ENCODE measurements around the gene PLCB1.
"Not testable (repeated sequence)": the region's sequence is repeated elsewhere in the genome, so short reads cannot be mapped to it uniquely, and the experiment has no call there.

Gene PLCB1

GRCh38 chr20:8130840-8131526 lies 1.1 kb upstream of the PLCB1 start:
- DNase-seq: no peak

DNA sequence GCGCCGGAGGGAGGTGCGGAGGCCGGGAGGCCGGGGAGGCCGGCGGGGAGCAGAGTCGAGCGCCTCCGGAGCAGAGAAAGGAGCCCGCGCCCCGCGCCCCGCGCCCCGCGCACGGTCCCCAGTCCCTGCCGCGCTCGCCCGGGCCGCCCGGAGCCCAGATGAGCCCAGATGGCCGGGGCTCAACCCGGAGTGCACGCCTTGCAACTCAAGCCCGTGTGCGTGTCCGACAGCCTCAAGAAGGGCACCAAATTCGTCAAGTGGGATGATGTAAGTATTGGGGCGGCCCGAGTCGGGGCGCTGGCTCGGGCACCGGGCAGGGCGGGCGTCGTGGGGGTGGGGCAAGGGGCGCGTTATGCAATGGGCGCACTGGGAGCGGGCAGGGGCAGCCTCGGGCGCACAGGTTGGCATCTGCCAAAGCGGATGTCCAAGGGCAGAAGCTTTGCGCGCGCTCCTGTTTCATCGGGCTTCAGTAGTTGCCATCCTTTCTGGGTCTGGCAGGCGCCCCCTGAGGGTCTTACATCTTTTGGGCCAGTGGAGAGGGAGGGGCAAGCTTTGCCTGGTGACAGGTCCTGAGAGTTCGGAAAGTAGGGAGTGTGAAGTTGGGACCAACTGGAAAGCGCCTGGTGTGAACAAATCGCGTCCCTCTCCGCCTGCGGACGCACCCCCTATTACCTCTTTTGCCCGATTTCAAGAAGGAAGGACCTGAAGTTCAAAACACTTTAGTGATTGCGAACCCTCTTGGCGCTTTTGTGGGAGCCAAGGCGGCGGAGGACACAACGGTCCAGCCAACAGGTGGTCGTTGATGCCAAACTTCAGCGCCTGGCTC lies 631 bp downstream of the PLCB1 start:
- no peak for DNase-seq

- no peak for DNase-seq
Observed at GRCh38 chr20:8133310-8133768, 1.3 kb downstream of the PLCB1 start.

DNA sequence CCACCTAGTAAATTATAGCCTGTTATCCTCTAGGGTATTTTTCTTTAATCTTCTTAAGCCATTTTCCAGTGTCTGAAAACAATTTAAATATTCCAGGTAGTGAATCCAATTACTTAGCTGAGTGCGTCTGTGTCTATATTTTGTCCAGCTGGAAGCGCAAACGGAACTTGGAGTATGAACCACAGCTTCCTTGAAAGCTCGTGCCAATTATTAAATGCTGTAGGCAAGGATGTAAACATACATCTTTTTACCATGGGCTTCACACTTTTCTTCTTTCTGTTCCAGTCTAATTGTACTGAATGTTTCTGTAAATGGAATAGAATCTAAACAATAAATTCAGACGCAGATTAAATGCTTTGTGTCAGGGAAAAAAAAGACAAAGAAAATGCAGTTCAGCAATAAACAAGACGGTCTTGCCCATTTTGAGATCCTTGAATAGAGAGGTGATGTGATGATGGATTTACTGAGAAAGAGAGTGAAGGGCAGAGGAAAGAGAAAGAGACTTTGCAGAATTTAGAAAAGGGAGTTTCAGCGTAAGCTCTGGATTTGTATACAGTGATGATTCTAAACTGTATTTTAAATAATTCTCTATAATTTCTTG lies 1.9 kb downstream of the PLCB1 start:
- DNase-seq: no peak

GRCh38 chr20:8139899-8140298 lies 7.8 kb downstream of the PLCB1 start:
- no peak for DNase-seq

DNA sequence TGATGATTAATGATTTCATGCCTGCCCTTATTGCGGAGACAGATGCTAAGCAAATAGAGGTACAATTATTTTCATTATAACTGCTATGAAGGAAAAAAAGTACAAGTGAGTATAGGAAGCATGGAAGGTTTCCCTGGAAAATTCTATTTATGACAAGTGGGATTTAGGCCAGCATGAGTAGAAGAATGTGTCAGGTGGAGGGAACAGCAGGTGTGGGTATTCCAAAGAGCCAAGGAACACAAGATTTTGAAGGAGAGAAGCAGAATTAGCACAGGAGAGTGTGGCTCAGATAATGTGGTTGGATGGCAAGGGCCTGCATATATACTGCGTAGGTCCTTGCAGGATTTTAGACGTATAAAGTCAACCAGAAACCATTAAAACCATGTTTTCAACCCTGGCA lies 11.4 kb downstream of the PLCB1 start:
- DNase-seq: no peak

DNA sequence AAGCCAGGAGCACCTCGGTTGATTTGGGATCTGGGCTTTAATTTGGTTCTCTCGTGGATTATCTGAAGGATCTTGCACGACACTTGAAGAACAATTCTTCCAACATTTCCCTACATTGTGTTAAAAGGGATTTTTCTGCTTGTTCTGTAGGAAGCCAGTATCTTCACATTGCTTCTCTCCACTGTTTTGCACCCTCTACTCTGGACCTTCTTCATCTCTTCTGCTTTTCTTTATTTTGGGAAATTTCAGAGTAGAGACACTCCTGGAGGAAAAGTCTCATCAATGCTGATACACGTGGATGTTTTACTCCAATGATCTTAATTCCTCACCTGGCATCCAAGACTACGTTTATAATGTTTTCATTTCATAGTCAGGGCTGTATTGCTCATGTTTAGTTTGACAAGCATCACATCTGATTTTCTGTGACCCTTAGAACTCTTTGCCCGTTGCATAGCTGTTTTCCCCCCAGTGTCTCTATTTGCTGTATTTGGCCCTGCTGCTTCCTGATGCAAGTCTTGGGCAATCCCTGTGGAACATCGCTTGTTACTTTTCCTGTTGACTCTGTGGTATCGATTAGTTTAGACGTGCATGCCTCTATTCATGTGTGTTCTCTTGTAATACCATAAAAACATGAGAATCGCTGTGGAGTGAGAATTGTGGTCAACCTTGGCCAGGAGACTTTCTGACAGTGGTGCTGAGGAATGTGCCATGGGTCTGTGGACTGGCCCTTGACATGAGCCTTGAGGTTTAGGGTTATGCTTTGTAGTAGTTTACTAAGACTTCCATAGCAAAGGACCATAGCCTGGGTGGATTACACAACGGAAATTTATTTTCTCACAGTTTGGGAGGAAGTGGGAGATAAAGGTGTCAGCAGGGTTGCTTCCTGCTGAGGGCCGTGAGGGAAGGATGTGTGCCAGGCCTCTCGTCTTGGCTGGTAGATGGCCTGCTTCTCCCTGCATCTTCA lies 12.5 kb downstream of the PLCB1 start:
- DNase-seq: no peak

- DNase-seq: no peak
Observed at GRCh38 chr20:8145246-8146168, 13.4 kb downstream of the PLCB1 start.

GRCh38 chr20:8147476-8147875 lies 15.4 kb downstream of the PLCB1 start:
- DNase-seq: no peak

GRCh38 chr20:8148501-8148900 lies 16.4 kb downstream of the PLCB1 start:
- no peak for DNase-seq

DNA sequence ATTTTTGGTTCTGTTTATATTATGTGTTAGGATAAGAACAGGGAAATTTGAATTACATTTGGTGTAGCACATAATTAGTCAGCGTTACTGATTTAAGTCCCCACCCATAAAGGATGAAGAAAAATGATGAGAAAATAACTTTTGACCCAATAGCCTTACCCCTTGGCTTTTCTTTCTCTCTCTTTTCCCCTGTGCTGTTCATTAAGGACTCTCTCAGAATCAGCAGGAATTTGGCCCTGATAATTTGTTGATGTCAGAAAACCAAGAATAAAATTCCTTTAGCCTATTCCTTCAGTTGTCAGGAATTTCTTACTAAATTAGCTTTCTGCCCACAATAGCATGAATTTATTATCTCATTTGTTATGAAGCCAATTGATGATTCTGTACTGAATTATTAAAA lies 18.5 kb downstream of the PLCB1 start:
- no peak for DNase-seq

DNA sequence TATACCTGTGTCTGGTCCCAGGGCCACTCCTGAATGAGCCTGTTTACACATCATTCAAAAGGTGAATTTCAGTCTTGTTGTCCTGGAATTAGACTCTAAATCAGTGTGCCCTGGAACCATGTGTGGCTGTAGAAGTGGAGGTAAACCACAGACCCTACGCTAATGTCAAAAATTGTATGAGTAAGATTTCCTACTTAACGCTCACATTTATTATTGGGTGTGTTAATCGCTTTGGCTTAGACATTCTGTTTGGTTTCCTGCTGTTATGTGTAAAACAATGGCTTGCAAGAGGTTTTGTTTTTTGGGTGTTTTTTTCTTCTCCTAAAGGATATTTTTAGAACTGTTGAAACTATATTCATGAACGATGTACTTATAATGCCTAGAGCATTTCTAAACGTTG lies 19.3 kb downstream of the PLCB1 start:
- no peak for DNase-seq

DNA sequence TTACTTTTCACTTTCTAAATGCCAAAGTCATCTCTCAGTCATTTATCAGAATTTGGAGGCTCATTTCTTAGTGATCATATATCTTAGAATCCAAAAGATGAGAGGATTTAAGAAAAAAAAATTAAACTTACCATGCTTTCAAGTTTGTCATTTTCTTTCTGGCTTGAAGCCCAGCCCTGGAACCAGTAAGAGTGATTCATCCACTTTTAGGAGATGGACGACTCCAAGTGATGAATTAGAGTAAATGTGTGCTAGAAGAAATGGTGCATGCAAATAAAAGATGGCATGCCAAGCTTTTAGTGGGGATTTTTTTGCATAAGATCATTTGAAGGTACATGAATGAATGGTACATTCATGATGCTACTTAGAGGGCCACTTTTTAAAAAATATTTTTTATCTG lies 20.1 kb downstream of the PLCB1 start:
- no peak for DNase-seq

- no peak for DNase-seq
Observed at GRCh38 chr20:8152847-8153246, 20.8 kb downstream of the PLCB1 start.

GRCh38 chr20:8153281-8153908 lies 21.3 kb downstream of the PLCB1 start:
- DNase-seq: no peak

- no peak for DNase-seq
Observed at GRCh38 chr20:8154638-8155037, 22.6 kb downstream of the PLCB1 start.

DNA sequence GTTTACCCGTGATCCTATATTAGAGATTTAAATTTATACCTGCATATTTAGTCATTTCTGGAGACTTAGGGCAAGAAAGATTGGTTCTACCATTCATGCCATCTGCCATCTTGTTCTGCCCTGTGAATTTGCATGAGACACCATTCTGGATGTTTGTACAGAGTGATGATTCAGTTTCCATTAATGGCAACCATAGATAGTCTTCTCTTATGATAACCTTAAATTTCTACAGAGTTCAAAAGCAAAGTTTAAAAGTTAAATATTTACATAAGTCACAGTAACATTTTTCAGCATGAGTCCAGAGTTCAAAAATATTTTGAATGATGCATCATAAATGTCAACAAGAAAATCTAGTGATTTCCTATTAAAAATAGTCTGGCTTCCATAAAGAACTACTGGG lies 23.2 kb downstream of the PLCB1 start:
- DNase-seq: no peak

DNA sequence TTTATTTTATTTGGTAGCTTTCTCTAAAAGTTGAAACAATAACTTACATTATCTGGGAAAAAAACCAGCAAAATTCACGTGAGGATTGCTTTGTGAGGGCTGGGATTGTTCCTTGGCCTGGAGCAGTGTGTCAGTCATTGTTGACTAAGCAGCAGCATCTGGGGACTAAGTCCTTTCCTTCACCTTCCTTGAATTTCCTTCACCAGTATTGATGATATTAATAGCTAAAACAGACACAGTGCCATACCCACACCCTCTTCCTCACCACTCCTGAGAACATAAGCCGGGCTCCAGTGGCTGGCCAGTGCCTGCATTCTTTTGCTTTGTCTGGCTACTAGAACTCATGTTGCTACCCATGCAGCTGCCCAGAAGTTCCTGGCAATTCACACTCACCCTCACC lies 23.7 kb downstream of the PLCB1 start:
- DNase-seq: no peak

- no peak for DNase-seq
Observed at GRCh38 chr20:8156235-8157079, 24.4 kb downstream of the PLCB1 start.

- not testable (repeated sequence) for DNase-seq
Observed at GRCh38 chr20:8159217-8159616, 27.2 kb downstream of the PLCB1 start.

Measured in activated CD4-positive, CD25-positive, alpha-beta regulatory T cell treated with anti-CD3 and anti-CD28 coated beads, Interleukin-2, amount 50 U/mL, for 72 hours (primary cell).